Activated naive CD4-positive, alpha-beta T cell treated with anti-CD3 and anti-CD28 coated beads, Interleukin-2, amount 50 U/mL, for 16 hours (primary cell): ENCODE measurements around the gene MRPL53.
"Not testable (repeated sequence)": the region's sequence is repeated elsewhere in the genome, so short reads cannot be mapped to it uniquely, and the experiment has no call there.

Experiments
- DNase-seq: peaks from one replicate; pipeline ENCODE4 v3.0.0-alpha.2; 2020

Gene MRPL53

GRCh38 chr2:74447230-74447999, 25.1 kb downstream of the MRPL53 start:
- DNase-seq = no peak

- DNase-seq = no peak
Measured at GRCh38 chr2:74444498-74445318, 27.8 kb downstream of the MRPL53 start.

DNA sequence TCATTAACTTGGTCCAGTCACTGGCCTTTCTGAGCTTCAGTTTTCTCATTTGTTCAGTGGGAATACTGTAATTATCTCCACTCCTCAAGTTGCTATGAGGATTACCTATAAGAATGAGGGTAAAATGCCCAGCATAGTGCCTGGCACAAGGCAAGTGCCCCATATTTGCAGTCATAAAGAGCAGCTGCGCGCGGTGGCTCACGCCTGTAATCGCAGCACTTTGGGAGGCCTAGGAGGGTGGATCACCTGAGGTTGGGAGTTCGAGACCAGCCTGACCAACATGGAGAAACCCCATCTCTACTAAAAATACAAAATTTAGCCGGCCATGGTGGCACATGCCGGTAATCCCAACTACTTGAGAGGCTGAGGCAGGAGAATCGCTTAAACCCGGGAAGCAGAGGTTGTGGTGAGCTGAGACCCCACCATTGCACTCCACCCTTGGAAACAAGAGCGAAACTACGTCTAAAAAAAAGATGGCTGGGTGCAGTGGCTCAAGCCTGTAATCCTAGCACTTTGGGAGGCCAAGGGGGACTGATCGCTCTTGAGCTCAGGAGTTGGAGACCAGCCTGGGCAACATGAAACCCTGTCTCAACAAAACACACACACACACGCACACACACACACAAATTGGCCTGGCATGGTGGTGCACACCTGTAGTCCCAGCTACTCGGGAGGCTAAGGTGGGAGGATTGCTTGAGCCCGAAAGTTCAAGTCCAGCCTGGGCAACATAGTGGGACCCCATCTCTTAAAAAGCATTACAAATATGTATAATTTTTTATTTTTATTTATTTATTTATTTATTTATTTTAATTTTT, 29.8 kb downstream of the MRPL53 start:
- DNase-seq = not testable (repeated sequence)

GRCh38 chr2:74441690-74442482, 30.6 kb downstream of the MRPL53 start, which contains the start of gene RTKN:
Gene RTKN, minus strand, starts transcription at chr2:74441937. Its CDS starts 121 bp downstream, at chr2:74441816.
- DNase-seq = peak; percentile 26

- no peak for DNase-seq
Measured at GRCh38 chr2:74441170-74441689, 31.2 kb downstream of the MRPL53 start.

- DNase-seq = peak; percentile 53
Measured at GRCh38 chr2:74440378-74441169, 31.9 kb downstream of the MRPL53 start.

DNA sequence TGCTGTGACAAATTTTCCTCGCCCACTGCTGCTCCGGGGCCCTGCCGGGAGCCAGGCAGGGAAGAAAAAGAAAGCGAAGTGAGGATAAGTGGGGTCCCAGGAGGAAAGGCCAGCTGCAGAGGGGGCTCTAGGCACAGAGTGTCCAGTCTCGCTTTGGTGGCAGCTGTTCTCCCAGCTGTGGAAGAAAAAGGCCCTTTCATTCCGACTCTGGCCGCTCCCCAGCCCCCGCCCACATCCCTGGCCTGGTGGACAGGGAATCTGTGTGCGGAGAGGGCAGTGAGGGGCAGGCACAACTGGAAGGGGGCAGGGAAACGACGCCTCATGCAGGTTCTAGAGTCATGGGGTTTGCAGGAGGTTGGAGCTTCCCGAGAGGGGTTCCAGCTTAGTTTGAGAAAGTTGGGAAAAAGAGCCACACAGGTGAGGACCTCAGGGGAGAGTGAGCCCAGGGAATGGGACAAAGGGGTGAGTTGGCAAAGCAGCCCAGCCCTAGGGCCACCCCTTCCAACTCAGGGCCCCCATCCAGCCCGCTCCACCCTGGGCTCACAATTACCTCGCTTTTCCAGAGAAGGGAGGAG, 32.6 kb downstream of the MRPL53 start:
- DNase-seq = no peak

DNA sequence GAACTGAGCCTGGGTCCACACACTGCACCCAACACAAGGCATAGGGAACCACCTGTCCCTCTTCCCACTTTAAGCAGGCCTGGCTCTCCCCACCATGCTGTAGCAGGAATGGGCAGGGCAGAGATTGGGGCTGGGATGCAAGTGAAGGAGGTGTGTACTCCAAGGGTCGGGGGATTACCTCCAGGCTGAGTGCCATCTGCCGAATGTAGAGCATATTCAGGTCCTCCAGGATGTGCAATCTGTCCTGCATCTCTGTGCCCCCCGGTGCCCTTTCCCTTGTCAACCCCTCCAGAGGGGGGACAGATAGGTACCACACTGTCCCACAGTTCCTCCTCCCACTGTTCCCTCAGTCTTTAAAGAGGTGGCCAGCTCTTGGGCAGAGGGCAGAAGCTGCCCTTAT, 33.1 kb downstream of the MRPL53 start:
- DNase-seq = no peak

DNA sequence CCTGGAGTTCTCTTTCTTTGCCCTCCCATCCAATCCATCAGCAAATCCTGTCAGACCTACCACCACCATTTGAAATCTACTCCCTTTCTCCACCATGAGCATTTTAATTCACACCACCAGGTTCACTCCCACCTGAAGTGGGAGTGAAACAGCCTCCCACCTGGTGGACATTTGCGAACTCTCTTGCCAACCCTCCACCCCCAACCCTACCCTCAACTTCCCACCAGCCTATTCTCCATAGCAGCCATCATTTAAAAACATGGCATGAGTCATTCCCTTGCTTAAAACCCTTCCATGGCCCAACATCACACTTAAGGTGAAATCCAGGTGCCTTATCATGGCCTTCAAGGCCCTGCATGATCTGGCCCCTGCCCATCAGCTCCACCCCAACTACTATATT, 34.2 kb downstream of the MRPL53 start:
- no peak for DNase-seq

- no peak for DNase-seq
Measured at GRCh38 chr2:74436848-74437695, 35.4 kb downstream of the MRPL53 start.

DNA sequence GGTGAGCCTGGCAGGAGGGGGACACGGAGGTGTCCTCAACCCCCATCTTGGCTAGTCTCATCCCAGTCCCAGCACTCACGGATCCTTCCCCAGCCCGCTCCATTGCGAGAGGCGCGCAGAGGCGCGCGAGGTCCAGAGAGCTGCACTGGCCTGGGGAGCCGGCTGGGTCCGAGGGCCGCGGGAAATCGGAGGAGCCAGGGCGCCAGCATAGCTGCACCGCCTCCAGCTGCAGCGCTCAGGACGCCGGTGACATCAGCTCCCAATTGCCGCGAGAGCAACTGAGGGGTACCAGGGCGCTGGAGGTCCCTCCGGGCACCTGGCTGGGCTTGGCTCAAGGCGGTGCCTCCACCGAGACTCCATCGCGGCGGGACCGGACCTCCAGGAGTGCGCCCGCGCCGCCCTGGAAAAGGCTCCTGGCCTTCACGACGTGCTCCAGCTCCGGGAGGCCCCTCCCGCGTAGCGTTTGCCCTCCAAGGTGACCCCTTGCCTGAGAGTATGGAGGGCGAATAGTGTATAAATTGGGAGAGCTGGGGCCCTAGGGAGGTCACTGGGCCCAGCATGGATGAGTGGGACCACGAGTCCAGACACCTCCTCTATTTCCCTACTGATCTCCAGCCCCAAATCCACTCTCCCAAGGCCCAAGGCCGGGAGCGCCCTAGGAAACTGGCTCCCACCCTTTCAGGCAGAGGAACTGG, 36.2 kb downstream of the MRPL53 start:
- no peak for DNase-seq

GRCh38 chr2:74430502-74430901, 42.0 kb downstream of the MRPL53 start:
- DNase-seq = no peak

GRCh38 chr2:74429487-74430451, 42.7 kb downstream of the MRPL53 start:
- DNase-seq = no peak

DNA sequence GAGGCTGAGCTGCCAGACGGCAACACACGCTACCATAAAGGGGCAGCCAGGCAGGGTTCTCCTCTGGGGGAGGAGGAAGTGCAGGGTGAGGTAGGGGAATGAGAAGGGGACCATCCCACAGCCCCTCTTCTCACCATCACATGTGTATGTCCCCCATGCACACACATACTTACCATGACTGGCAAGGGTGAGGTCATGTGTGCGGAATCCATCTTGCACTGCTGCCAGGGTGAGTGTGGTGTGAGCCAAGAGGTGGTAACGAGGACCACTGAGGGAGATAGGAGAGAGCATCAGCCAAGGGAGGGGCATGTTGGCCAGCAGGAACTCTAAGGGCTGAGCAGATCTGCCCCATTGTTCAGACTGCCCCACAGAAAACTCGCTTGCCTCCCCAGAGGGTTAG, 43.8 kb downstream of the MRPL53 start:
- DNase-seq = no peak

GRCh38 chr2:74427551-74427950, 44.9 kb downstream of the MRPL53 start:
- DNase-seq = no peak

- DNase-seq = no peak
Measured at GRCh38 chr2:74426181-74426758, 46.2 kb downstream of the MRPL53 start.

DNA sequence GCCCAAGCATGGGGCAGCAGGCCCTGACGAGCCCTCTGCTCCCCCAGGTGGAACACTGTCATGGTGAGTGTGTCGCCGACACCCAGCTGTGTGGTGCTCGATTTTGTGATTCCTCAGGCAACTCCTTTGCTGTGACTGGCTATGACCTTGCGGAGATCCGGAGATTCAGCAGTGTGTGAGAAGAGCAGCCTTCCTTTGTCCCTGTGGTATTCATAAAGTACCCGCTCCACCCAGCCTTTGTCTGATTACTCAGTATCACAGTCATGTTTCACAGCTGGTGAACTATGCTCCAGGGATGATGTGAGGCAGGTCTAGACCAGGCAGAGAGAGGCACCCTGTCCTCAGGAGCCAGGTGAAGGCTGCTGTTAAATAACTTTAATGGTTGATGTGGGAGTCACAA, 47.0 kb downstream of the MRPL53 start:
- no peak for DNase-seq

DNA sequence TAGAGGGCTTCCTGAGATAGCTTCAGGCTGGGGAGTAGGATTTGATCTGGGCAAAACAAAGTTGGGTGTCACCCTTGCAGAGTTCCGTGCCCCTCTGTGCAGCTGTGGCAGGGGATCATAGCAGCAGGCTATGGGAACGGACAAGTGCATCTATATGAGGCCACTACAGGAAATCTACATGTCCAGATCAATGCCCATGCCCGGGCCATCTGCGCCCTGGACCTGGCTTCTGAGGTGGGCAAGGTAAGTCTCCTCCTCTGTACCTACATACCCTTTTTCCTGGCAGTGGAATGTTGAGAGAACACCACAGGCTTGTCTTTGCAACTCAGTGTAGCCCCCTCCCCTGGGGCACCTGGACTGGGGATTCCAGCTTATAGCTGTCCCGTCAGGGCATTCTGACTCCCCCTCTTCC, 47.5 kb downstream of the MRPL53 start:
- DNase-seq = no peak
